Measurements from ENCODE around the gene CACNB3. TPM values are rescaled to one million over a fixed set of nuclear protein-coding genes. Genes with fewer than 3 reads are reported as not detected.
A peak's percentile ranks its signal among the peaks of the same experiment; 100 is the strongest.

Gene CACNB3
- total and polyA plus RNA-seq, 9 of the 15 experiments (the other 6 are each of a cell fraction or from before 2014, with no cell fraction given): 0.24 to 2.0 (median 1.5) TPM

- TF ChIP-seq ZNF398 (CRISPR knock-in tag; IDR thresholded peaks at IDR 0.05) (no peak), ZNF23 (CRISPR knock-in tag; IDR thresholded peaks at IDR 0.05) (no peak), MTA1 (IDR thresholded peaks at IDR 0.05; ENCODE audit: borderline replicate concordance) (no peak), ZNF77 (CRISPR knock-in tag; IDR thresholded peaks at IDR 0.05) (no peak), ZNF175 (CRISPR knock-in tag; IDR thresholded peaks at IDR 0.05; ENCODE audit: low read depth) (no peak), FOSL1 (tag; conservative IDR thresholded peaks at IDR 0.05) (no peak), HNRNPH1 (optimal IDR thresholded peaks at IDR 0.05; ENCODE audit: low read depth, low read length) (no peak), FOXJ3 (CRISPR knock-in tag; IDR thresholded peaks at IDR 0.05) (no peak), CEBPG (CRISPR knock-in tag; IDR thresholded peaks at IDR 0.05) (no peak), CEBPG (tag; conservative IDR thresholded peaks at IDR 0.05 in 1 of 2, IDR thresholded peaks at IDR 0.05 in 1 of 2) (no peak), BCOR (IDR thresholded peaks at IDR 0.05) (no peak), CTBP1 (IDR thresholded peaks at IDR 0.05; ENCODE audit: borderline replicate concordance) (no peak), TBP (optimal IDR thresholded peaks at IDR 0.05; ENCODE audit: low read depth, low read length) (peak; percentile 76), MEIS2 (IDR thresholded peaks at IDR 0.05; ENCODE audit: partially characterized antibody) (no peak), MXI1 (IDR thresholded peaks at IDR 0.05; ENCODE audit: low read depth, low read length) (no peak), ZNF511 (CRISPR knock-in tag; IDR thresholded peaks at IDR 0.05) (no peak), ZSCAN32 (CRISPR knock-in tag; IDR thresholded peaks at IDR 0.05) (no peak), JUND (IDR thresholded peaks at IDR 0.05; ENCODE audit: borderline replicate concordance, low read depth, low read length) (peak; percentile 45; the same call in 1 of the 2 replicates), JUND (tag; IDR thresholded peaks at IDR 0.05; ENCODE audit: borderline replicate concordance, low read depth, low read length) (no peak), JUN (IDR thresholded peaks at IDR 0.05; ENCODE audit: borderline replicate concordance, low read depth, low read length) (peak; percentile 20; the same call in 1 of the 2 replicates), JUN (CRISPR knock-in tag; IDR thresholded peaks at IDR 0.05; ENCODE audit: borderline replicate concordance) (no peak), CAMTA2 (CRISPR knock-in tag; conservative IDR thresholded peaks at IDR 0.05) (no peak), LARP7 (IDR thresholded peaks at IDR 0.05) (0 out of 2 replicates have a peak, but pooled peaks have one; percentile 26), NRF1 (conservative IDR thresholded peaks at IDR 0.05 in 1 of 2, IDR thresholded peaks at IDR 0.05 in 1 of 2) (no peak), HMG20B (CRISPR knock-in tag; IDR thresholded peaks at IDR 0.05) (no peak), TCF7L2 (IDR thresholded peaks at IDR 0.05; ENCODE audit: low read depth, low read length) (no peak)
Measured at GRCh38 chr12:48852734-48853688, 34.7 kb downstream of the CACNB3 start (continued).
